Esophagus squamous epithelium (tissue), 5 donors: ENCODE measurements around the gene PARD6B. TPM values are rescaled to one million over a fixed set of nuclear protein-coding genes. Genes with fewer than 3 reads are reported as not detected.
"Not testable (repeated sequence)": the region's sequence is repeated elsewhere in the genome, so short reads cannot be mapped to it uniquely, and the experiment has no call there.

Experiments used
- DNase-seq: peaks from one replicate; lab custom pipeline; 2025; lab: John Stamatoyannopoulos, UW
- H3K27ac ChIP-seq, 4 donors: fragments of 200-600 bp; sonication (generic); one replicate each; pipeline ENCODE4 v1.5.1; 2016 to 2019; ENCODE audit warnings: mild to moderate bottlenecking in 1 of 4
- H3K27me3 ChIP-seq, 4 donors: fragments of 200-600 bp; sonication (generic); 1 replicate in 3 of 4; 2 replicates in 1 of 4; pipeline versions ENCODE4 v1.5.1 to v1.6.0; 2017 to 2021; ENCODE audit warnings: antibody characterized with exemption in 1 of 4
- H3K36me3 ChIP-seq, 3 donors: fragments of 200-600 bp; sonication (generic); one replicate each; pipeline ENCODE4 v1.5.1; 2016 to 2019
- H3K4me1 ChIP-seq, 3 donors: fragments of 200-600 bp; sonication (generic); one replicate each; pipeline ENCODE4 v1.5.1; 2017 to 2019
- H3K4me3 ChIP-seq, 4 donors: fragments of 200-600 bp; sonication (generic); 1 replicate in 3 of 4; 2 replicates in 1 of 4; pipeline ENCODE4 v1.5.1; 2016 to 2019; ENCODE audit warnings: mild to moderate bottlenecking in 2 of 4, moderate library complexity in 1 of 4
- H3K9me3 ChIP-seq, 3 donors: fragments of 200-600 bp; sonication (generic); one replicate each; pipeline ENCODE4 v1.5.1; 2016 to 2019
- CTCF ChIP-seq, 6 experiments: fragments of 450-650 bp in 4 of 6; fragments of 200-600 bp in 2 of 6; sonication (generic) in 2 of 6; IDR thresholded peaks; one replicate each; pipeline ENCODE4 v1.5.1; 2016 to 2019; ENCODE audit warnings: antibody characterized with exemption in 6 of 6, mild to moderate bottlenecking in 4 of 6, moderate library complexity in 4 of 6
- POLR2A ChIP-seq, 4 donors: fragments of 450-650 bp; IDR thresholded peaks; one replicate each; pipeline ENCODE4 v1.6.1; 2017; ENCODE audit warnings: antibody characterized with exemption in 4 of 4, mild to moderate bottlenecking in 4 of 4, moderate library complexity in 3 of 4
- WGBS, 2 donors: methylation state at CpG; one replicate each; pipeline ENCODE4 v1.1.5; 2018; 5-methylcytosine and 5-hydroxymethylcytosine counted together
- intact Hi-C: fragments of 100-400 bp; cut with DNase I; formaldehyde crosslinking; loops from one replicate; pipeline ENCODE4 v1.15.0; 2022
- total RNA-seq, 4 donors: library from RNA; depleted of rRNA; stranded (reverse); fragments of >200 nt; gene quantifications; one replicate each; pipeline ENCODE4 v1.1.0, GENCODE V29; 2016
- donor health status: DM: yes; HTN: yes; CAD: no.

PARD6B gene
- total RNA-seq, 4 donors from 2014 or later: 4.7 to 6.5 (median 5.3) TPM

- H3K27ac ChIP-seq: peak overlapping the region in 1 of 4 donors; percentile 85
- 54 to 63% methylated on average over 7 to 12 of the region's 13 CpGs for WGBS, 2 donors
- peaks cover 23 to 57% (median 26%) of the 10 kb centered on the region in 3 donors for H3K4me1 ChIP-seq
- H3K27me3 ChIP-seq, H3K4me3 ChIP-seq, intact Hi-C loops, H3K9me3 ChIP-seq, H3K36me3 ChIP-seq, DNase-seq: not testable (repeated sequence)
- peak; percentile 5 to 45 (median 28) for TF ChIP-seq CTCF (IDR thresholded peaks at IDR 0.05)
These were observed 62.2 kb downstream of the PARD6B start for GRCh38 chr20:50793575-50794016.

- intact Hi-C loops: no loop called here
- TF ChIP-seq POLR2A (IDR thresholded peaks at IDR 0.05): no peak
- peak in 1 of 6 experiments; percentile 56 for TF ChIP-seq CTCF (IDR thresholded peaks at IDR 0.05)
- WGBS, 2 donors: 33 to 35% methylated on average over 12 to 19 of the region's 35 CpGs
- H3K4me1 ChIP-seq: peaks cover 23 to 55% (median 26%) of the 10 kb centered on the region in 3 donors
- H3K9me3 ChIP-seq: no peaks in the 10 kb centered on the region
- DNase-seq: no peak
- H3K27ac ChIP-seq: peak overlapping the region in 3 of 4 donors; percentile 55 to 81 (median 78)
- no peaks in the 10 kb centered on the region for H3K27me3 ChIP-seq
- no peaks in the 10 kb centered on the region for H3K36me3 ChIP-seq
- peak overlapping the region in 3 of 4 donors; percentile 81 to 93 (median 84) for H3K4me3 ChIP-seq
These were observed 62.9 kb downstream of the PARD6B start for GRCh38 chr20:50794181-50794845.

- Histone ChIP-seq H3K9me3 (no peaks in the 10 kb centered on the region), H3K27me3 (no peaks in the 10 kb centered on the region), H3K4me3 (peak within 1 kb of the TSS; percentile 69 to 93 (median 82)), H3K4me1 (peaks cover 23 to 48% (median 26%) of the 10 kb centered on the region in 3 donors), H3K27ac (peak within 1 kb of the TSS; percentile 52 to 81 (median 78)), H3K36me3 (no peaks in the 10 kb centered on the region)
- TF ChIP-seq POLR2A (IDR thresholded peaks at IDR 0.05) (no peak), CTCF (IDR thresholded peaks at IDR 0.05) (peak in 5 of 6 experiments; percentile 78 to 99 (median 98))
- no peak for DNase-seq
- 0 to 1% methylated on average over 2 to 17 of the region's 92 CpGs for WGBS, 2 donors
- intact Hi-C loops: loop anchor here (5.0 kb wide), 1 partner anchor 137 kb away; the partner anchor contains the start of gene ADNP
These were observed 63.7 kb downstream of the PARD6B start, which contains the start of gene BCAS4 for GRCh38 chr20:50794846-50795634. Gene BCAS4, plus strand, starts transcription at chr20:50795061. Its CDS starts 23 bp downstream, at chr20:50795084.

GRCh38 chr20:50797142-50797541 is 65.8 kb downstream of the PARD6B start:
- no peak for DNase-seq
- intact Hi-C loops: loop anchor here (5.0 kb wide), 1 partner anchor 135 kb away; the partner anchor contains the start of gene ADNP

More at GRCh38 chr20:50797142-50797541, 65.8 kb downstream of the PARD6B start:
- no peak overlapping the region for H3K27ac ChIP-seq
- peaks cover 14 to 29% (median 14%) of the 10 kb centered on the region in 3 donors for H3K4me1 ChIP-seq
- H3K4me3 ChIP-seq: no peak overlapping the region
- no peaks in the 10 kb centered on the region for H3K9me3 ChIP-seq
- TF ChIP-seq CTCF (IDR thresholded peaks at IDR 0.05) (no peak), POLR2A (IDR thresholded peaks at IDR 0.05) (no peak)
- 88 to 89% methylated on average over 4 of the region's 4 CpGs for WGBS, 2 donors
- no peaks in the 10 kb centered on the region for H3K27me3 ChIP-seq
- no peaks in the 10 kb centered on the region for H3K36me3 ChIP-seq
